ENCODE data around the gene AIM2.

- TF ChIP-seq CTCF (IDR thresholded peaks at IDR 0.05; ENCODE audit: low read length), result no peak
- no peak for TF ChIP-seq EZH2 (optimal IDR thresholded peaks at IDR 0.05; ENCODE audit: low read depth, low read length)
- no peak for TF ChIP-seq EZH2phosphoT487 (IDR thresholded peaks at IDR 0.05; ENCODE audit: low read length)
Measured at GRCh38 chr1:159100589-159100988, 24.0 kb upstream of the AIM2 start.

Data from MM.1S (cell line).